Spleen (tissue), 11 donors: ENCODE data around the gene GPR107. TPM values are rescaled to one million over a fixed set of nuclear protein-coding genes. Genes with fewer than 3 reads are reported as not detected.
"Not testable (repeated sequence)": the region's sequence is repeated elsewhere in the genome, so short reads cannot be mapped to it uniquely, and the experiment has no call there.

Experiments used
- DNase-seq: peaks from one replicate; pipeline ENCODE4 v3.0.0-alpha.2; 2020
- H3K27ac ChIP-seq, 8 donors: fragments of 200-600 bp; sonication (generic) in 7 of 8; 1 replicate in 4 of 8; 2 replicates in 4 of 8; pipeline versions ENCODE4 v1.5.0 to v1.8.0; 2016 to 2021; ENCODE audit warnings: inconsistent platforms in 4 of 8, mild to moderate bottlenecking in 4 of 8, moderate library complexity in 1 of 8
- H3K27me3 ChIP-seq, 7 donors: fragments of 200-600 bp; sonication (generic) in 6 of 7; replicated peaks in 1 of 7; 1 replicate in 4 of 7; 2 replicates in 3 of 7; pipeline versions ENCODE4 v1.5.0 to v1.8.0; 2016 to 2021; ENCODE audit warnings: inconsistent platforms in 3 of 7, mild to moderate bottlenecking in 1 of 7
- H3K36me3 ChIP-seq, 6 donors: fragments of 200-600 bp; sonication (generic) in 5 of 6; 1 replicate in 4 of 6; 2 replicates in 2 of 6; pipeline versions ENCODE4 v1.5.0 to v1.8.0; 2016 to 2021; ENCODE audit warnings: inconsistent platforms in 2 of 6
- H3K4me1 ChIP-seq, 6 donors: fragments of 200-600 bp; sonication (generic) in 5 of 6; 1 replicate in 3 of 6; 2 replicates in 3 of 6; pipeline versions ENCODE4 v1.5.0 to v1.8.0; 2016 to 2021; ENCODE audit warnings: inconsistent platforms in 3 of 6
- H3K4me3 ChIP-seq, 8 donors: fragments of 200-600 bp; sonication (generic) in 7 of 8; 1 replicate in 4 of 8; 2 replicates in 4 of 8; pipeline versions ENCODE4 v1.5.0 to v1.8.0; 2016 to 2021; ENCODE audit warnings: inconsistent platforms in 4 of 8, mild to moderate bottlenecking in 4 of 8, moderate library complexity in 2 of 8
- H3K9me3 ChIP-seq, 8 donors: fragments of 200-600 bp; sonication (generic) in 7 of 8; 1 replicate in 4 of 8; 2 replicates in 4 of 8; pipeline versions ENCODE4 v1.5.0 to v1.8.0; 2016 to 2021; ENCODE audit warnings: inconsistent platforms in 4 of 8
- CTCF ChIP-seq, 11 experiments: fragments of 200-600 bp in 7 of 11; fragments of 450-650 bp in 4 of 11; sonication (generic) in 4 of 11; IDR thresholded peaks in 8 of 11; conservative IDR thresholded peaks in 3 of 11; 1 replicate in 7 of 11; 2 replicates in 4 of 11; pipeline versions ENCODE4 v1.4.0 to v1.8.0; 2016 to 2021; ENCODE audit warnings: antibody characterized with exemption in 11 of 11, inconsistent platforms in 4 of 11, mild to moderate bottlenecking in 1 of 11
- POLR2A ChIP-seq, 3 donors: fragments of 450-650 bp; IDR thresholded peaks; one replicate each; pipeline ENCODE4 v1.5.1; 2017; ENCODE audit warnings: antibody characterized with exemption in 3 of 3, mild to moderate bottlenecking in 1 of 3
- POLR2AphosphoS5 ChIP-seq, 3 donors: sonication (generic); formaldehyde crosslinking; IDR thresholded peaks; one replicate each; pipeline ENCODE4 v1.5.1; 2017; ENCODE audit warnings: antibody characterized with exemption in 3 of 3
- WGBS, 5 donors: extraction: QIAGEN DNeasy Blood & Tissue Kit in 3 of 5; methylation state at CpG; one replicate each; pipeline versions ENCODE4 v1.1.5 to v1.1.7; 2013 to 2018; 5-methylcytosine and 5-hydroxymethylcytosine counted together
- intact Hi-C: fragments of 100-400 bp; cut with DNase I; formaldehyde crosslinking; loops from one replicate; pipeline ENCODE4 v1.15.0; 2023; ENCODE audit warnings: low total_unique reads
- polyA plus RNA-seq, 3 donors: library from polyadenylated mRNA; stranded (reverse); fragments of 200-250 nt; gene quantifications; one replicate each; pipeline ENCODE4 v1.2.1, GENCODE V29; 2013
- total RNA-seq, 7 donors: library from RNA; depleted of rRNA in 3 of 7; stranded (reverse); fragments of >200 nt in 3 of 7; fragmentation: NEBNext Ultra II Directional in 4 of 7; extraction: Animal tissue kit (Norgen Biotek cat#: 25700) in 4 of 7; gene quantifications; one replicate each; pipeline versions ENCODE4 v1.1.0 to v1.2.1, GENCODE V29; 2016 to 2021
- donor health status: healthy with polysubstance abuse.
- donor health status: DM: no; HTN: no; CAD: no; lungs with moderate emphysema.
- donor health status: DM: no; HTN: no; CAD: no.
- donor health status: Bipolar disorder and iron deficiency.
- donor health status: healthy.
- donor health status: DM: no; HTN: no; CAD: no.
- donor health status: DM: yes; HTN: yes; CAD: no.

GPR107 gene
- total and polyA plus RNA-seq, 10 donors = 3.9 to 42.8 (median 28.3) TPM

- no peak for TF ChIP-seq POLR2A (IDR thresholded peaks at IDR 0.05)
- no peak for TF ChIP-seq POLR2AphosphoS5 (IDR thresholded peaks at IDR 0.05)
- no peak for TF ChIP-seq CTCF (IDR thresholded peaks at IDR 0.05 in 8 of 11, conservative IDR thresholded peaks at IDR 0.05 in 3 of 11)
- peaks cover 18 to 98% (median 81%) of the 10 kb centered on the region in 6 donors for H3K4me1 ChIP-seq
- 67 to 84% (median 70%) methylated on average over 2 of the region's 2 CpGs for WGBS, 5 donors
- H3K27me3 ChIP-seq = no peaks in the 10 kb centered on the region
- H3K4me3 ChIP-seq = no peak overlapping the region
- peaks cover 0 to 18% (median 1%) of the 10 kb centered on the region in 6 donors for H3K36me3 ChIP-seq
- DNase-seq = no peak
- intact Hi-C loops = no loop called here
- H3K9me3 ChIP-seq = peaks cover 0 to 5% (median 4%) of the 10 kb centered on the region in 8 donors
- peak overlapping the region in 4 of 8 donors; percentile 25 to 76 (median 58) for H3K27ac ChIP-seq
Measured at GRCh38 chr9:130021123-130021522, 32.6 kb upstream of the GPR107 start.

- intact Hi-C loops = not testable (repeated sequence)
- 86 to 96% (median 90%) methylated on average over 3 of the region's 3 CpGs for WGBS, 5 donors
Measured at GRCh38 chr9:130021842-130022241, 31.9 kb upstream of the GPR107 start.

GRCh38 chr9:130022566-130023143 is 31.1 kb upstream of the GPR107 start:
- H3K27ac ChIP-seq = peak overlapping the region in 7 of 8 donors; percentile 48 to 76 (median 68)
- no peaks in the 10 kb centered on the region for H3K9me3 ChIP-seq
- TF ChIP-seq CTCF (IDR thresholded peaks at IDR 0.05 in 8 of 11, conservative IDR thresholded peaks at IDR 0.05 in 3 of 11) = no peak
- TF ChIP-seq POLR2AphosphoS5 (IDR thresholded peaks at IDR 0.05) = no peak
- no peak for TF ChIP-seq POLR2A (IDR thresholded peaks at IDR 0.05)
- no peak for DNase-seq
- H3K27me3 ChIP-seq = no peaks in the 10 kb centered on the region
- peaks cover 31 to 98% (median 91%) of the 10 kb centered on the region in 6 donors for H3K4me1 ChIP-seq
- WGBS, 5 donors = 61 to 77% (median 70%) methylated on average over 8 of the region's 8 CpGs
- H3K36me3 ChIP-seq = peaks cover 0 to 14% (median 0%) of the 10 kb centered on the region in 6 donors
- H3K4me3 ChIP-seq = no peak overlapping the region
- intact Hi-C loops = no loop called here

More at GRCh38 chr9:130021842-130022241, 31.9 kb upstream of the GPR107 start:
- Histone ChIP-seq H3K4me1 (peaks cover 26 to 98% (median 87%) of the 10 kb centered on the region in 6 donors), H3K36me3 (peaks cover 0 to 11% (median 0%) of the 10 kb centered on the region in 6 donors), H3K27ac (peak overlapping the region in 5 of 8 donors; percentile 64 to 76 (median 69))
- DNase-seq, H3K27me3 ChIP-seq, H3K9me3 ChIP-seq, H3K4me3 ChIP-seq: not testable (repeated sequence)

GRCh38 chr9:130023144-130023787 is 30.4 kb upstream of the GPR107 start:
- Histone ChIP-seq H3K9me3 (no peaks in the 10 kb centered on the region), H3K36me3 (peaks cover 0 to 16% (median 0%) of the 10 kb centered on the region in 6 donors), H3K4me1 (peaks cover 34 to 100% (median 93%) of the 10 kb centered on the region in 6 donors), H3K27ac (peak overlapping the region in 7 of 8 donors; percentile 48 to 76 (median 68)), H3K27me3 (no peaks in the 10 kb centered on the region), H3K4me3 (no peak overlapping the region)
- TF ChIP-seq POLR2A (IDR thresholded peaks at IDR 0.05) (no peak), CTCF (IDR thresholded peaks at IDR 0.05 in 8 of 11, conservative IDR thresholded peaks at IDR 0.05 in 3 of 11) (no peak), POLR2AphosphoS5 (IDR thresholded peaks at IDR 0.05) (no peak)
- no peak for DNase-seq
- WGBS, 5 donors = 55 to 71% (median 67%) methylated on average over 7 of the region's 7 CpGs
- intact Hi-C loops = no loop called here
